Neural cell (in vitro differentiated cells): Measurements from ENCODE around the gene CFAP97D1. TPM values are rescaled to one million over a fixed set of nuclear protein-coding genes. Genes with fewer than 3 reads are reported as not detected.

ENCODE experiments used
- H2AFZ ChIP-seq: fragments of 200-600, 300-800 bp; sonication (generic), shearing (Covaris generic); 2 replicates; pipeline ENCODE4 v1.6.0; 2014; ENCODE audit warnings: low read depth, mild to moderate bottlenecking, antibody characterized with exemption, low read length, moderate library complexity
- H3F3A ChIP-seq: fragments of 200-600 bp; shearing (Covaris generic); 2 replicates; pipeline ENCODE4 v1.6.1; 2016; ENCODE audit warnings: mild to moderate bottlenecking, moderate library complexity, mixed read lengths, antibody characterized with exemption, low read length; ENCODE audit not compliant: insufficient read depth, poor library complexity, severe bottlenecking
- H3K27ac ChIP-seq: fragments of 200-600, 300-800 bp; sonication (generic), shearing (Covaris generic); 2 replicates; pipeline ENCODE4 v1.5.1; 2014; ENCODE audit warnings: mild to moderate bottlenecking, low read length, moderate library complexity
- H3K27me3 ChIP-seq: fragments of 300-800, 200-600 bp; sonication (generic), shearing (Covaris generic); 2 replicates; pipeline ENCODE4 v1.6.0; 2014; ENCODE audit warnings: mild to moderate bottlenecking, low read depth, low read length, moderate library complexity; ENCODE audit not compliant: insufficient read depth
- H3K36me3 ChIP-seq: fragments of 300-800, 200-600 bp; sonication (generic), shearing (Covaris generic); 2 replicates; pipeline ENCODE4 v1.5.1; 2014; ENCODE audit warnings: mild to moderate bottlenecking, antibody characterized with exemption, low read length, moderate library complexity; ENCODE audit not compliant: insufficient read depth
- H3K4me2 ChIP-seq: fragments of 300-800, 200-600 bp; sonication (generic), shearing (Covaris generic); 2 replicates; pipeline ENCODE4 v1.6.0; 2014; ENCODE audit warnings: mild to moderate bottlenecking, low read length
- H3K4me3 ChIP-seq: fragments of 300-800, 200-600 bp; sonication (generic), shearing (Covaris generic); 2 replicates; pipeline ENCODE4 v1.5.1; 2014; ENCODE audit warnings: mild to moderate bottlenecking, low read length, moderate library complexity
- H3K79me2 ChIP-seq: fragments of 200-600 bp; shearing (Covaris generic); replicated peaks from 2 replicates; pipeline ENCODE4 v1.6.0; 2014; ENCODE audit warnings: mild to moderate bottlenecking, low read length, moderate library complexity; ENCODE audit not compliant: insufficient read depth
- H3K9ac ChIP-seq: fragments of 300-800, 200-600 bp; sonication (generic), shearing (Covaris generic); 2 replicates; pipeline ENCODE4 v1.6.1; 2016; ENCODE audit warnings: mild to moderate bottlenecking, low read length, mixed read lengths
- H3K9me2 ChIP-seq: fragments of 200-600 bp; shearing (Covaris generic); 2 replicates; pipeline ENCODE4 v1.6.1; 2016; ENCODE audit warnings: mild to moderate bottlenecking, low read length, mixed read lengths; ENCODE audit not compliant: insufficient read depth
- H3K9me3 ChIP-seq: fragments of 200-600, 300-800 bp; sonication (generic), shearing (Covaris generic); 2 replicates; pipeline ENCODE4 v1.6.1; 2016; ENCODE audit warnings: mild to moderate bottlenecking, mixed run types, low read length, moderate library complexity, mixed read lengths
- H4K20me1 ChIP-seq: fragments of 200-600 bp; shearing (Covaris generic); 2 replicates; pipeline ENCODE4 v1.6.1; 2016; ENCODE audit warnings: mild to moderate bottlenecking, mixed run types; ENCODE audit not compliant: insufficient read depth
- CTCF ChIP-seq: fragments of 450-650 bp; IDR thresholded peaks from 2 replicates; pipeline ENCODE4 v1.5.1; 2014; ENCODE audit warnings: antibody characterized with exemption, mild to moderate bottlenecking, moderate library complexity; ENCODE audit not compliant: poor library complexity, severe bottlenecking
- EP300 ChIP-seq: fragments of 450-650 bp; conservative IDR thresholded peaks from 2 replicates; pipeline ENCODE4 v1.6.1; 2014; ENCODE audit warnings: antibody characterized with exemption, mild to moderate bottlenecking, moderate library complexity; ENCODE audit not compliant: poor library complexity, severe bottlenecking
- EZH2 ChIP-seq: fragments of 200-600, 300-800 bp; shearing (Covaris generic), sonication (generic); IDR thresholded peaks from 2 replicates; pipeline ENCODE4 v1.6.1; 2014; ENCODE audit warnings: antibody characterized with exemption, low read length, borderline replicate concordance, mild to moderate bottlenecking; ENCODE audit not compliant: insufficient read depth, poor library complexity, severe bottlenecking
- MXI1 ChIP-seq: fragments of 450-650 bp; conservative IDR thresholded peaks from 2 replicates; pipeline ENCODE4 v1.6.1; 2014; ENCODE audit warnings: antibody characterized with exemption, mild to moderate bottlenecking; ENCODE audit not compliant: poor library complexity, severe bottlenecking
- POLR2AphosphoS5 ChIP-seq: IDR thresholded peaks from 2 replicates; pipeline ENCODE4 v1.6.1; 2012
- RAD21 ChIP-seq: fragments of 450-650 bp; conservative IDR thresholded peaks from 2 replicates; pipeline ENCODE4 v1.6.1; 2014; ENCODE audit warnings: antibody characterized with exemption, mild to moderate bottlenecking, moderate library complexity
- SMC3 ChIP-seq: fragments of 450-650 bp; conservative IDR thresholded peaks from 2 replicates; pipeline ENCODE4 v1.6.1; 2014; ENCODE audit warnings: antibody characterized with exemption, mild to moderate bottlenecking, moderate library complexity; ENCODE audit not compliant: poor library complexity
- TAF1 ChIP-seq: IDR thresholded peaks from 2 replicates; pipeline ENCODE4 v1.6.1; 2012; ENCODE audit warnings: low read depth
- polyA plus RNA-seq: library from polyadenylated mRNA; depleted of rRNA; stranded (reverse); fragments of >200 nt; gene quantifications from 2 replicates; pipeline ENCODE4 v1.2.3, GENCODE V29; 2014
- TF ChIP-seq, protein P1 (sequence below): IDR thresholded peaks from 2 replicates; pipeline ENCODE4 v1.6.1; 2012; ENCODE audit warnings: borderline replicate concordance

CFAP97D1 gene
- polyA plus RNA-seq, 1 donor from 2014 or later = 0.09 TPM

- Histone ChIP-seq H3K27me3 (no peaks in the 10 kb centered on the region), H3K9me2 (no peaks in the 10 kb centered on the region), H4K20me1 (no peaks in the 10 kb centered on the region), H3K9ac (no peak overlapping the region), H3K4me2 (no peak overlapping the region), H3K27ac (no peak overlapping the region), H3K4me3 (no peak overlapping the region), H3K9me3 (no peaks in the 10 kb centered on the region), H3F3A (no peaks in the 10 kb centered on the region), H3K79me2 (no peaks in the 10 kb centered on the region), H2AFZ (no peak overlapping the region), H3K36me3 (peaks cover 5% of the 10 kb centered on the region)
- TF ChIP-seq SMC3 (no peak), POLR2AphosphoS5 (no peak), EP300 (no peak), TAF1 (no peak), RAD21 (no peak), EZH2 (no peak), CTCF (no peak), MXI1 (no peak)
- TF ChIP-seq, protein P1, sequence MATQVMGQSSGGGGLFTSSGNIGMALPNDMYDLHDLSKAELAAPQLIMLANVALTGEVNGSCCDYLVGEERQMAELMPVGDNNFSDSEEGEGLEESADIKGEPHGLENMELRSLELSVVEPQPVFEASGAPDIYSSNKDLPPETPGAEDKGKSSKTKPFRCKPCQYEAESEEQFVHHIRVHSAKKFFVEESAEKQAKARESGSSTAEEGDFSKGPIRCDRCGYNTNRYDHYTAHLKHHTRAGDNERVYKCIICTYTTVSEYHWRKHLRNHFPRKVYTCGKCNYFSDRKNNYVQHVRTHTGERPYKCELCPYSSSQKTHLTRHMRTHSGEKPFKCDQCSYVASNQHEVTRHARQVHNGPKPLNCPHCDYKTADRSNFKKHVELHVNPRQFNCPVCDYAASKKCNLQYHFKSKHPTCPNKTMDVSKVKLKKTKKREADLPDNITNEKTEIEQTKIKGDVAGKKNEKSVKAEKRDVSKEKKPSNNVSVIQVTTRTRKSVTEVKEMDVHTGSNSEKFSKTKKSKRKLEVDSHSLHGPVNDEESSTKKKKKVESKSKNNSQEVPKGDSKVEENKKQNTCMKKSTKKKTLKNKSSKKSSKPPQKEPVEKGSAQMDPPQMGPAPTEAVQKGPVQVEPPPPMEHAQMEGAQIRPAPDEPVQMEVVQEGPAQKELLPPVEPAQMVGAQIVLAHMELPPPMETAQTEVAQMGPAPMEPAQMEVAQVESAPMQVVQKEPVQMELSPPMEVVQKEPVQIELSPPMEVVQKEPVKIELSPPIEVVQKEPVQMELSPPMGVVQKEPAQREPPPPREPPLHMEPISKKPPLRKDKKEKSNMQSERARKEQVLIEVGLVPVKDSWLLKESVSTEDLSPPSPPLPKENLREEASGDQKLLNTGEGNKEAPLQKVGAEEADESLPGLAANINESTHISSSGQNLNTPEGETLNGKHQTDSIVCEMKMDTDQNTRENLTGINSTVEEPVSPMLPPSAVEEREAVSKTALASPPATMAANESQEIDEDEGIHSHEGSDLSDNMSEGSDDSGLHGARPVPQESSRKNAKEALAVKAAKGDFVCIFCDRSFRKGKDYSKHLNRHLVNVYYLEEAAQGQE = no peak
Measured at GRCh38 chr17:43810823-43811222, 30.6 kb downstream of the CFAP97D1 start.

DNA sequence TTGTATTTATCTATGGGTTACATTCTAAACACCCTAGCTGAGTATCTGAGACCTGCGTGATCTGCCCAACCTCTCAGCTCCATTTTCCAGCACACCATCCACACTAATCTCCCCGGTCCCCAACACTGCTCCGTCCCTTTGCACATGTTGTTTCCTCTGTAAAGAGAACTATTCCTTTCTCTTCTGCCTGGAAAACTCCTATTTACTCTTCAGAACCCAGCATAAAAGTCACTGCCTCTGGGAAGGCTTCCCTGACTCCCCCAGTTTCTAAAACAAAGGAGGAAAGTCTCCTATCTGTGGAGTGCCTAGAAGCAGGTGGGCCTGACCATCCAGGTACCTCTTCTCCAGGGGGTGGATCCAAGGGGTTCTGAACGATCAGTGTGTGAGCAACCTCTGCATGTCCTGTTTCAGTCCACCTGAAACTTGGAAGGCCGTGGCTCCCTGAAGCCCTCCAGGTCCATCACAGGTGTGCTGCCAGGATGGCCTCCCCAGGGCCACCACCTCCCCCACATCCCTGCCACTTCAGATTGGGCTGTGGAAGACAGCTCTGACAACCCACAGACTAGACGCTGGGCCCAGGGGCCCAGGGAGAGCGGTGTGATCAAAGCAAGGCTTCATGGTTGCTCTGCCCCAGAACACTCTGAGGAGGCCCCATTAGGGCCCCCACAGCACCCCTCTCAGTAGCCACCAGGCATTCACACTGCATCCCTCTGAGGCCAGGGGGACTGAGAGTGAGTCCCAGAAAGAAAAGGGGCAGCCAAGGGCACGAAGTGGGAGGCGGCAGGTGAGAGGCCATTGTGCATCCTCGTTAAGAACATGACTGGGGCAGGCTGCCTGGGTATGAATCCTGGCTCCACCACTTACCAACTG lies 32.4 kb downstream of the CFAP97D1 start:
- Histone ChIP-seq H3K9me3 (no peaks in the 10 kb centered on the region), H2AFZ (no peak overlapping the region), H3K9me2 (no peaks in the 10 kb centered on the region), H4K20me1 (no peaks in the 10 kb centered on the region), H3K79me2 (no peaks in the 10 kb centered on the region), H3K27ac (no peak overlapping the region), H3K9ac (no peak overlapping the region), H3F3A (no peaks in the 10 kb centered on the region), H3K4me3 (no peak overlapping the region), H3K27me3 (no peaks in the 10 kb centered on the region), H3K4me2 (no peak overlapping the region), H3K36me3 (peaks cover 5% of the 10 kb centered on the region)
- TF ChIP-seq POLR2AphosphoS5 (no peak), TAF1 (no peak), RAD21 (no peak), CTCF (no peak), MXI1 (no peak), SMC3 (no peak), EZH2 (no peak)
- TF ChIP-seq, protein P1 = no peak
